ENCODE data around the gene HIC1. TPM values are rescaled to one million over a fixed set of nuclear protein-coding genes. Genes with fewer than 3 reads are reported as not detected.

Gene HIC1
- total and polyA plus RNA-seq, 9 of the 15 experiments (the other 6 are each of a cell fraction or from before 2014, with no cell fraction given), result 0.01 to 2.5 (median 0.18) TPM

- TF ChIP-seq TCF15 (CRISPR knock-in tag; IDR thresholded peaks at IDR 0.05), result no peak
- TF ChIP-seq PRDM10 (IDR thresholded peaks at IDR 0.05; ENCODE audit: partially characterized antibody), result no peak
- peak; percentile 35; the same call in 1 of the 2 replicates for TF ChIP-seq DIDO1 (tag; IDR thresholded peaks at IDR 0.05; ENCODE audit: low read depth)
- no peak for TF ChIP-seq ZNF134 (CRISPR knock-in tag; conservative IDR thresholded peaks at IDR 0.05)
- TF ChIP-seq ZFP1 (CRISPR knock-in tag; IDR thresholded peaks at IDR 0.05), result no peak
- no peak for TF ChIP-seq XRCC4 (IDR thresholded peaks at IDR 0.05; ENCODE audit: extremely low read depth, insufficient read depth, insufficient read length)
- TF ChIP-seq PTRF (tag; IDR thresholded peaks at IDR 0.05), result no peak
- no peak for TF ChIP-seq ZBTB49 (CRISPR knock-in tag; IDR thresholded peaks at IDR 0.05; ENCODE audit: borderline replicate concordance)
- TF ChIP-seq, protein P1, sequence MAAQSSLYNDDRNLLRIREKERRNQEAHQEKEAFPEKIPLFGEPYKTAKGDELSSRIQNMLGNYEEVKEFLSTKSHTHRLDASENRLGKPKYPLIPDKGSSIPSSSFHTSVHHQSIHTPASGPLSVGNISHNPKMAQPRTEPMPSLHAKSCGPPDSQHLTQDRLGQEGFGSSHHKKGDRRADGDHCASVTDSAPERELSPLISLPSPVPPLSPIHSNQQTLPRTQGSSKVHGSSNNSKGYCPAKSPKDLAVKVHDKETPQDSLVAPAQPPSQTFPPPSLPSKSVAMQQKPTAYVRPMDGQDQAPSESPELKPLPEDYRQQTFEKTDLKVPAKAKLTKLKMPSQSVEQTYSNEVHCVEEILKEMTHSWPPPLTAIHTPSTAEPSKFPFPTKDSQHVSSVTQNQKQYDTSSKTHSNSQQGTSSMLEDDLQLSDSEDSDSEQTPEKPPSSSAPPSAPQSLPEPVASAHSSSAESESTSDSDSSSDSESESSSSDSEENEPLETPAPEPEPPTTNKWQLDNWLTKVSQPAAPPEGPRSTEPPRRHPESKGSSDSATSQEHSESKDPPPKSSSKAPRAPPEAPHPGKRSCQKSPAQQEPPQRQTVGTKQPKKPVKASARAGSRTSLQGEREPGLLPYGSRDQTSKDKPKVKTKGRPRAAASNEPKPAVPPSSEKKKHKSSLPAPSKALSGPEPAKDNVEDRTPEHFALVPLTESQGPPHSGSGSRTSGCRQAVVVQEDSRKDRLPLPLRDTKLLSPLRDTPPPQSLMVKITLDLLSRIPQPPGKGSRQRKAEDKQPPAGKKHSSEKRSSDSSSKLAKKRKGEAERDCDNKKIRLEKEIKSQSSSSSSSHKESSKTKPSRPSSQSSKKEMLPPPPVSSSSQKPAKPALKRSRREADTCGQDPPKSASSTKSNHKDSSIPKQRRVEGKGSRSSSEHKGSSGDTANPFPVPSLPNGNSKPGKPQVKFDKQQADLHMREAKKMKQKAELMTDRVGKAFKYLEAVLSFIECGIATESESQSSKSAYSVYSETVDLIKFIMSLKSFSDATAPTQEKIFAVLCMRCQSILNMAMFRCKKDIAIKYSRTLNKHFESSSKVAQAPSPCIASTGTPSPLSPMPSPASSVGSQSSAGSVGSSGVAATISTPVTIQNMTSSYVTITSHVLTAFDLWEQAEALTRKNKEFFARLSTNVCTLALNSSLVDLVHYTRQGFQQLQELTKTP (IDR thresholded peaks at IDR 0.05; ENCODE audit: low read depth in 1 of 2, partially characterized antibody in 2 of 2), result no peak
- no peak for TF ChIP-seq ZC3H4 (CRISPR knock-in tag; IDR thresholded peaks at IDR 0.05; ENCODE audit: borderline replicate concordance)
- TF ChIP-seq TAL1 (IDR thresholded peaks at IDR 0.05), result no peak
- no peak for TF ChIP-seq U2AF1 (optimal IDR thresholded peaks at IDR 0.05; ENCODE audit: low read depth, low read length)
- no peak for TF ChIP-seq PRPF4 (IDR thresholded peaks at IDR 0.05; ENCODE audit: insufficient read depth, low read depth, low read length, poor library complexity, severe bottlenecking)
- TF ChIP-seq ZNF431 (CRISPR knock-in tag; IDR thresholded peaks at IDR 0.05), result no peak
- TF ChIP-seq ZNF444 (CRISPR knock-in tag; IDR thresholded peaks at IDR 0.05), result no peak
- no peak for TF ChIP-seq ZNF212 (CRISPR knock-in tag; IDR thresholded peaks at IDR 0.05)
These were observed 24.8 kb upstream of the HIC1 start, which contains the start of gene DPH1 (continued) for GRCh38 chr17:2029911-2030778.

Data from K562 (cell line).